GM12878 (cell line): ENCODE measurements around the gene PRKN. TPM values are rescaled to one million over a fixed set of nuclear protein-coding genes. Genes with fewer than 3 reads are reported as not detected.

Experiments used
- ATAC-seq: fragments of 200-7000 bp; cut with Tn5 transposase; 3 replicates; pipeline ENCODE4 v1.9.1; 2020; ENCODE audit warnings: mild to moderate bottlenecking, moderate library complexity
- BruUV-seq: library from RNA; stranded (reverse); fragments of 400-500 nt; replicated peaks from 2 replicates; lab custom pipeline; 2021; lab: Mats Ljungman, UMichigan
- CTCF ChIA-PET: fragments of 300-600 bp; sonication (Branson Sonifier 250); formaldehyde crosslinking; extraction: SDS; loops from one replicate; lab custom pipeline; 2021; ENCODE audit warnings: inconsistent platforms; lab: Yijun Ruan, JAX
- POLR2A ChIA-PET: fragments of 350-600 bp; formaldehyde crosslinking; extraction: SDS; loops from one replicate; lab custom pipeline; 2021; ENCODE audit warnings: inconsistent platforms; lab: Charles Lee
- RAD21 ChIA-PET: fragments of 300-600 bp; sonication (Branson Sonifier 250); formaldehyde crosslinking; loops from one replicate; lab custom pipeline; 2023; ENCODE audit warnings: antibody characterized with exemption; ENCODE audit not compliant: unreplicated experiment; lab: Charles Lee
- SMC1A ChIA-PET: fragments of 300-600 bp; sonication (Branson Sonifier 250); formaldehyde crosslinking; loops from one replicate; lab custom pipeline; 2023; ENCODE audit not compliant: unreplicated experiment, uncharacterized antibody; lab: Charles Lee
- DNase-seq: peaks from one replicate; pipeline ENCODE4 v3.0.0-alpha.2; 2011; ENCODE audit warnings: low read depth, low spot score
- FAIRE-seq: peaks from 3 replicates; lab custom pipeline; 2011; peaks lifted over from hg19 to GRCh38; lab: Jason Lieb, UNC
- H2AFZ ChIP-seq: 2 replicates; pipeline ENCODE4 v1.6.0; 2011; ENCODE audit warnings: low read depth, low read length, control low read depth; ENCODE audit not compliant: control insufficient read depth
- H3K27ac ChIP-seq: 2 replicates; pipeline ENCODE4 v1.5.1; 2011; ENCODE audit warnings: control low read depth; ENCODE audit not compliant: control insufficient read depth, insufficient read depth
- H3K27me3 ChIP-seq, 2 experiments: replicated peaks in 1 of 2; 2 replicates each; pipeline versions ENCODE4 v1.6.0 to v1.6.1; 2011; ENCODE audit warnings: low read length in 1 of 2; ENCODE audit not compliant: control insufficient read depth in 2 of 2, insufficient read depth in 2 of 2
- H3K36me3 ChIP-seq, 2 experiments: 2 replicates each; pipeline ENCODE4 v1.5.1; 2011; ENCODE audit warnings: low read length in 1 of 2; ENCODE audit not compliant: control insufficient read depth in 2 of 2, insufficient read depth in 2 of 2
- H3K4me1 ChIP-seq: 2 replicates; pipeline ENCODE4 v1.6.1; 2011; ENCODE audit warnings: mild to moderate bottlenecking, low read length, moderate library complexity, mixed read lengths; ENCODE audit not compliant: control insufficient read depth, insufficient read depth
- H3K4me2 ChIP-seq: 2 replicates; pipeline ENCODE4 v1.6.0; 2011; ENCODE audit warnings: control low read depth; ENCODE audit not compliant: control insufficient read depth, insufficient read depth
- H3K4me3 ChIP-seq: fragments of 200-600 bp; sonication (generic); 2 replicates; pipeline ENCODE4 v1.5.1; 2016
- H3K79me2 ChIP-seq: 2 replicates; pipeline ENCODE4 v1.6.0; 2011; ENCODE audit warnings: low read length; ENCODE audit not compliant: control insufficient read depth, insufficient read depth
- H3K9ac ChIP-seq: 2 replicates; pipeline ENCODE4 v1.8.0; 2011; ENCODE audit warnings: low read length, control low read depth, mixed read lengths; ENCODE audit not compliant: control insufficient read depth, insufficient read depth
- H3K9me3 ChIP-seq: replicated peaks from 3 replicates; pipeline ENCODE4 v1.5.1; 2011; ENCODE audit warnings: mild to moderate bottlenecking, low read length; ENCODE audit not compliant: control insufficient read depth, insufficient read depth
- H4K20me1 ChIP-seq: 2 replicates; pipeline ENCODE4 v1.6.0; 2011; ENCODE audit not compliant: control insufficient read depth, insufficient read depth
- ATF7 ChIP-seq: fragments of 450-650 bp; IDR thresholded peaks from 2 replicates; pipeline ENCODE4 v1.6.1; 2016; ENCODE audit warnings: low read depth, mild to moderate bottlenecking
- CREM ChIP-seq: IDR thresholded peaks from 2 replicates; pipeline ENCODE4 v1.6.1; 2014; ENCODE audit warnings: antibody characterized with exemption, low read depth
- DPF2 ChIP-seq: fragments of 450-650 bp; IDR thresholded peaks from 2 replicates; pipeline ENCODE4 v1.6.1; 2017; ENCODE audit warnings: mild to moderate bottlenecking
- E2F4 ChIP-seq: IDR thresholded peaks from 2 replicates; pipeline ENCODE4 v1.6.1; 2012; ENCODE audit warnings: low read depth, low read length, improper control_type of control experiment
- FOS ChIP-seq: IDR thresholded peaks from 3 replicates; pipeline ENCODE4 v1.6.1; 2011; ENCODE audit warnings: borderline replicate concordance; ENCODE audit not compliant: insufficient read length; ENCODE audit errors: extremely low read depth
- IRF4 ChIP-seq: IDR thresholded peaks from 2 replicates; pipeline ENCODE4 v1.6.1; 2011; ENCODE audit warnings: low read depth, low read length
- IRF5 ChIP-seq: fragments of 450-650 bp; IDR thresholded peaks from 2 replicates; pipeline ENCODE4 v1.6.1; 2017; ENCODE audit warnings: borderline replicate concordance
- LARP7 ChIP-seq: fragments of 450-650 bp; IDR thresholded peaks from 2 replicates; pipeline ENCODE4 v1.6.1; 2017; ENCODE audit warnings: mild to moderate bottlenecking
- MXI1 ChIP-seq: fragments of 150-350 bp; IDR thresholded peaks from 2 replicates; pipeline ENCODE4 v1.6.1; 2011; ENCODE audit warnings: low read depth, mild to moderate bottlenecking, inconsistent platforms, low read length, improper control_type of control experiment
- NFYB ChIP-seq: IDR thresholded peaks from 2 replicates; pipeline ENCODE4 v1.6.1; 2011; ENCODE audit warnings: low read depth, mild to moderate bottlenecking, low read length, improper control_type of control experiment, moderate library complexity; ENCODE audit not compliant: insufficient read depth
- POU2F2 ChIP-seq: IDR thresholded peaks from 3 replicates; pipeline ENCODE4 v1.6.1; 2011; ENCODE audit warnings: low read depth, mild to moderate bottlenecking, low read length, borderline replicate concordance
- RB1 ChIP-seq: fragments of 450-650 bp; formaldehyde crosslinking; IDR thresholded peaks from 2 replicates; pipeline ENCODE4 v1.6.1; 2017; ENCODE audit warnings: mild to moderate bottlenecking, borderline replicate concordance
- RBBP5 ChIP-seq: fragments of 200-600 bp; sonication (generic); conservative IDR thresholded peaks from 2 replicates; pipeline ENCODE4 v1.6.1; 2016
- RELA ChIP-seq: fragments of 450-650 bp; IDR thresholded peaks from 2 replicates; pipeline ENCODE4 v1.8.0; 2014; ENCODE audit warnings: borderline replicate concordance; ENCODE audit not compliant: partially characterized antibody
- SIX5 ChIP-seq: IDR thresholded peaks from 2 replicates; pipeline ENCODE4 v1.6.1; 2011; ENCODE audit warnings: mild to moderate bottlenecking, low read depth, low read length, moderate library complexity; ENCODE audit not compliant: severe bottlenecking
- SREBF1 ChIP-seq: IDR thresholded peaks from 2 replicates; pipeline ENCODE4 v1.6.1; 2012; ENCODE audit warnings: mild to moderate bottlenecking, low read length
- TAF1 ChIP-seq: IDR thresholded peaks from 2 replicates; pipeline ENCODE4 v1.6.1; 2011; ENCODE audit warnings: mild to moderate bottlenecking, low read depth, low read length, borderline replicate concordance
- TARDBP ChIP-seq: IDR thresholded peaks from 2 replicates; pipeline ENCODE4 v1.6.1; 2016; ENCODE audit warnings: borderline replicate concordance
- WGBS: methylation state at CpG from one replicate; pipeline ENCODE4 v1.1.6; 2016; ENCODE audit warnings: low lambda C conversion rate; ENCODE audit not compliant: insufficient replicate concordance, insufficient coverage; ENCODE audit errors: missing lambda C conversion rate; 5-methylcytosine and 5-hydroxymethylcytosine counted together
- in situ Hi-C: fragments of 300-500 bp; cut with MboI; formaldehyde crosslinking; loops from 9 replicates; pipeline ENCODE4 v1.14.3; 2018; ENCODE audit warnings: mixed read lengths
- intact Hi-C: fragments of 100-400 bp; cut with micrococcal nuclease; formaldehyde crosslinking; loops from one replicate; pipeline ENCODE4 v1.14.2; 2022; ENCODE audit not compliant: unreplicated experiment
- polyA plus RNA-seq, 11 experiments: library from polyadenylated mRNA; depleted of rRNA in 4 of 11; unstranded in 6 of 11; stranded (reverse) in 5 of 11; fragments of >200 nt; fragmentation: Nextera tagmentation in 4 of 11; fragmentation: Illumina TruSeq in 1 of 11; extraction: Ambion mirVana in 4 of 11; extraction: Trizol in 1 of 11; gene quantifications; 1 replicate in 1 of 11; 2 replicates in 10 of 11; pipeline versions ENCODE4 v1.2.1 to v1.2.3, GENCODE V29; 2011 to 2016; ENCODE audit warnings: inconsistent platforms in 2 of 11, missing spikeins in 2 of 11, low read depth in 1 of 11
- total RNA-seq, 4 experiments: library from RNA; depleted of rRNA in 3 of 4; stranded (reverse); fragments of >200 nt in 3 of 4; fragmentation: Illumina TruSeq in 1 of 4; extraction: Trizol in 1 of 4; gene quantifications; 2 replicates each; pipeline versions ENCODE4 v1.2.1 to v1.2.3, GENCODE V29; 2013 to 2021
- TF ChIP-seq, protein P1 (sequence below): IDR thresholded peaks from 2 replicates; pipeline ENCODE4 v1.6.1; 2011; ENCODE audit warnings: low read depth, low read length, improper control_type of control experiment, borderline replicate concordance
- TF ChIP-seq, protein P2 (sequence below): fragments of 450-650 bp; IDR thresholded peaks from 2 replicates; pipeline ENCODE4 v1.6.1; 2017; ENCODE audit warnings: low read depth, mild to moderate bottlenecking, moderate library complexity

PRKN gene
- total and polyA plus RNA-seq, 10 of the 15 experiments (the other 5 are each of a cell fraction or from before 2014, with no cell fraction given), result 0.06 to 0.09 TPM; not detected in 8

DNA sequence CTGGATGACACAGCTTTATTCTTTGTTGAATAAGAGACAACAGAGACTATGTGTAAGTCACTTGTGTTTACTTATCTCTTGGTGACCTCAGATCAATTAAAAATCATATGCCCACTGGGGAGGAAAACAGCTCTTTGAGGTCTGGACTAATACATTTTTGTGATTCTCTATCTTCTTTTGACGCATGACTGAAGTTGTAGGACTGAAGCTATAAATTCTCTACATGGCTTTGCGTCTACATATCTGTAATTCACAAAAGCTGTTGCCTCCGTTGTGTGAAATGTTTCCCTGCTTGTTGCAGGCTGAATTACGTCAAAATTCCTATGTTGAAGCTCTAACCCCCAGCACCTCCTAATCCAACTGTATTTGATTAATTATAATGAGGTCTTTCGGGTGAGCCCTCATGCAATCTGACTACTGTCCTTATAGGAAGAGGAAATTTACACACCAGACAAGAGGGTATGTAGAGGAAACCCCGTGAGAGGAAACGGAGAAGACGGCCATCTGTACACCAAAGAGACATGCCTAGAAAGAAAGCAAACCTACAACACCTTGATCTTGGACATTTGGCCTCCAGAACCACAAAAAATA, 481.6 kb downstream of the PRKN start:
- H3K27ac ChIP-seq, result no peak overlapping the region
- no peaks in the 10 kb centered on the region for H3K36me3 ChIP-seq
- ChIA-PET SMC1A (interaction anchor here (0.8 kb wide), 1 partner anchor 18 kb away, joined by 3 read pairs; no protein-coding TSS in a partner anchor), POLR2A (no interaction called here), RAD21 (no interaction called here), CTCF (no interaction called here)
- no peaks in the 10 kb centered on the region for H3K79me2 ChIP-seq
- FAIRE-seq (no peak), DNase-seq (no peak), ATAC-seq (no peak)
- no peak overlapping the region for H2AFZ ChIP-seq
- no peaks in the 10 kb centered on the region for H4K20me1 ChIP-seq
- BruUV-seq, result no TSS peak
- intact Hi-C loops (no loop called here), in situ Hi-C loops (no loop called here)
- no peak overlapping the region for H3K4me2 ChIP-seq
- H3K9me3 ChIP-seq, result no peaks in the 10 kb centered on the region
- 21% methylated on average over 8 of the region's 8 CpGs for WGBS
- H3K4me1 ChIP-seq, result no peaks in the 10 kb centered on the region
- H3K4me3 ChIP-seq, result no peak overlapping the region
- H3K27me3 ChIP-seq, result no peaks in the 10 kb centered on the region
- no peak overlapping the region for H3K9ac ChIP-seq
- TF ChIP-seq, protein P1, sequence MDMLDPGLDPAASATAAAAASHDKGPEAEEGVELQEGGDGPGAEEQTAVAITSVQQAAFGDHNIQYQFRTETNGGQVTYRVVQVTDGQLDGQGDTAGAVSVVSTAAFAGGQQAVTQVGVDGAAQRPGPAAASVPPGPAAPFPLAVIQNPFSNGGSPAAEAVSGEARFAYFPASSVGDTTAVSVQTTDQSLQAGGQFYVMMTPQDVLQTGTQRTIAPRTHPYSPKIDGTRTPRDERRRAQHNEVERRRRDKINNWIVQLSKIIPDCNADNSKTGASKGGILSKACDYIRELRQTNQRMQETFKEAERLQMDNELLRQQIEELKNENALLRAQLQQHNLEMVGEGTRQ, result no peak
- no peak for TF ChIP-seq SIX5
- no peak for TF ChIP-seq NFYB
- TF ChIP-seq TARDBP, result no peak
- TF ChIP-seq ATF7, result no peak
- TF ChIP-seq MXI1, result no peak
- TF ChIP-seq RELA, result no peak
- no peak for TF ChIP-seq TAF1
- no peak for TF ChIP-seq FOS
- no peak for TF ChIP-seq CREM
- no peak for TF ChIP-seq RBBP5
- no peak for TF ChIP-seq POU2F2
- no peak for TF ChIP-seq LARP7
- TF ChIP-seq SREBF1, result no peak
- no peak for TF ChIP-seq RB1
- no peak for TF ChIP-seq E2F4
- TF ChIP-seq, protein P2, sequence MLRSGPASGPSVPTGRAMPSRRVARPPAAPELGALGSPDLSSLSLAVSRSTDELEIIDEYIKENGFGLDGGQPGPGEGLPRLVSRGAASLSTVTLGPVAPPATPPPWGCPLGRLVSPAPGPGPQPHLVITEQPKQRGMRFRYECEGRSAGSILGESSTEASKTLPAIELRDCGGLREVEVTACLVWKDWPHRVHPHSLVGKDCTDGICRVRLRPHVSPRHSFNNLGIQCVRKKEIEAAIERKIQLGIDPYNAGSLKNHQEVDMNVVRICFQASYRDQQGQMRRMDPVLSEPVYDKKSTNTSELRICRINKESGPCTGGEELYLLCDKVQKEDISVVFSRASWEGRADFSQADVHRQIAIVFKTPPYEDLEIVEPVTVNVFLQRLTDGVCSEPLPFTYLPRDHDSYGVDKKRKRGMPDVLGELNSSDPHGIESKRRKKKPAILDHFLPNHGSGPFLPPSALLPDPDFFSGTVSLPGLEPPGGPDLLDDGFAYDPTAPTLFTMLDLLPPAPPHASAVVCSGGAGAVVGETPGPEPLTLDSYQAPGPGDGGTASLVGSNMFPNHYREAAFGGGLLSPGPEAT, result no peak
- TF ChIP-seq IRF5, result no peak
- TF ChIP-seq IRF4, result no peak
- no peak for TF ChIP-seq DPF2
